Astrocyte of the spinal cord (primary cell): ENCODE results near the gene MYORG.

Experiments
- DNase-seq: peaks from one replicate; pipeline ENCODE4 v3.0.0; 2011; ENCODE audit warnings: low read depth, low spot score
- H3K4me3 ChIP-seq: 2 replicates; pipeline ENCODE4 v1.5.1; 2011; ENCODE audit warnings: low read depth, mild to moderate bottlenecking, low read length, moderate library complexity
- in situ Hi-C: cut with HindIII; loops from 2 replicates; pipeline ENCODE4 v1.10.0; 2017; ENCODE audit warnings: low sequenced_read_pairs
- TF ChIP-seq, protein P1 (sequence below): IDR thresholded peaks from 2 replicates; pipeline ENCODE4 v1.5.1; 2012; ENCODE audit warnings: low read depth, mild to moderate bottlenecking, low read length, inconsistent platforms

Gene MYORG

DNA sequence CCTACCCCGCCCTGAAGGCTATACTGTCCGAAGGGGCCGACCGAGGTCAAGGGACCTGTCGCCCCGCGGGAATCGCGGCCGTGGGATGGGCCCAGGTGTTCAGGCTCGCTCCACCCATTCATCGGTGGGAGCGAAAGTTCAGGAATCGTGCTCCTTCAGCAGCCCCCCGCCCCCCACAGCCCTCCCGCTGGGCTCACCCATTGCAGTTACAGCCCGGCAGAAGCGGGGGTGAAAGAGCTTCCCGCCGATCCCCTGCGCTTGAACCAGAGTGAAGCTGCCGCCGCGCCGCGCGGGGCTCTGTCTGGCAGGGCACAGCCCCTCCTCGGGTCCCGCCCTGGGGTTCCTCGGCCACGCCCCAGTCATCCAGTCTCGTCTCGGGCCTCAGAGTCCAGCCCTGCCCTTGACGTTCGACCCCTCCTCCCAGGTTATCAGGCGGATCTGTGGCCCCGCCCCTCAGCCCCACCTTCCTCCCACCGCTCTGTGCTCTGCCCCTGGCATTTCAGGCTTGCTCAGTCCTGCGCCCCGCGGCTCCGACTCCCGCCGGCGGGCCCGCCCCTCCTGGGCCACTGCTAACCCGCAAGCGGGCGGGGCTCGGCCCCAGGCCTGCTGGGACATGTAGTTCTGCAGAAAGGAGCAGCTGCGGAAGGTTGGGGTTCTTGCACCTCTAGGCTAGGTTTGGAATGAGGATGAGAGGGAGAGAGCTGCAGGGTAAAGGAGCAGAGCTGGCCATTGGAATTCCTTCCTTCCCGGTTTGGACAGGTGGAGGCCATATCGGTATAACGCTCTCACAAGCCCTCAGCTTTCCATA is at the start of gene MYORG:
Gene MYORG (minus strand): TSS at position 303 of the 808 bp plus-strand sequence. CDS start 3,955 bp downstream, outside the sequence.
- H3K4me3 ChIP-seq: peak within 1 kb of the TSS; percentile 67
- DNase-seq: peak; percentile 87
- TF ChIP-seq, protein P1, sequence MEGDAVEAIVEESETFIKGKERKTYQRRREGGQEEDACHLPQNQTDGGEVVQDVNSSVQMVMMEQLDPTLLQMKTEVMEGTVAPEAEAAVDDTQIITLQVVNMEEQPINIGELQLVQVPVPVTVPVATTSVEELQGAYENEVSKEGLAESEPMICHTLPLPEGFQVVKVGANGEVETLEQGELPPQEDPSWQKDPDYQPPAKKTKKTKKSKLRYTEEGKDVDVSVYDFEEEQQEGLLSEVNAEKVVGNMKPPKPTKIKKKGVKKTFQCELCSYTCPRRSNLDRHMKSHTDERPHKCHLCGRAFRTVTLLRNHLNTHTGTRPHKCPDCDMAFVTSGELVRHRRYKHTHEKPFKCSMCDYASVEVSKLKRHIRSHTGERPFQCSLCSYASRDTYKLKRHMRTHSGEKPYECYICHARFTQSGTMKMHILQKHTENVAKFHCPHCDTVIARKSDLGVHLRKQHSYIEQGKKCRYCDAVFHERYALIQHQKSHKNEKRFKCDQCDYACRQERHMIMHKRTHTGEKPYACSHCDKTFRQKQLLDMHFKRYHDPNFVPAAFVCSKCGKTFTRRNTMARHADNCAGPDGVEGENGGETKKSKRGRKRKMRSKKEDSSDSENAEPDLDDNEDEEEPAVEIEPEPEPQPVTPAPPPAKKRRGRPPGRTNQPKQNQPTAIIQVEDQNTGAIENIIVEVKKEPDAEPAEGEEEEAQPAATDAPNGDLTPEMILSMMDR: peak; percentile 0
- in situ Hi-C loops: no loop called here

DNA sequence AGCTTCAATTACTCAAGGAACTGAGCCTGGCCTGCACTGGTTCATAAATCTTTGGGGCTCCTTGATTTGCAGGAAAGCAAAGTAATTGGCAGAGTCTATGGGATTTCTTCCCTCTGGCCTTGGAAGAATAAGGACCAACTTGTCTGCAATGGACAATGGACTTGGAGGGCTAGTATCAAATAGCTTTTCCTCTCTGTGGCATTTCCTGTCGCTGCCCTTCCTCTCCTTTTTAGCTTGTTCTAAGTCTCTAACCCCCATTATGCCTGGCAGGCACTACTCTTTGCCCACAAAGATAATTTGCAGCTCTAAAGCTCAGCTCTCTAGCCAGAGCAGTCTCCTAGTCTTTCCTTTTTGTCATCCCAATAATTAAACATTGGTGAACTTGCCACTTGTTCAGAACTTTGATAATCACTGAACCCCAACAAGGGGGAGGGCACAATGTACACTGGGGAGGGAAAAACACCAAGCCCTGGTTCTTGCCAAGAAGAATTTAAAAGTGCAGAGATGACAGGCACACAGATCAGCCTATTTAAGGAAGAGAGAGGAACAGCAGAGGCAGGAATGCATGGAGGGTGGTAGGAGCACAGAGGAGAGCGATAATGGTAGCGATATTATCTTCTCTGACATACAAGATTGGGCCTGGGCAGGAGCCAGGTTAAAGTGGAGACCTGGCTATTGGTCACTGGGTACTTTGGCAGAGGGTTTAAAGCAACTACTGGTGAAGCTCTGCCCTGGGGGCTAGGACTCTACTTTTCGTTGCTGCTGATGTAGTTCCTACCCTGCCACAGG is 43.2 kb upstream of the MYORG start:
- DNase-seq: no peak
- TF ChIP-seq, protein P1: no peak
- in situ Hi-C loops: no loop called here
- no peak overlapping the region for H3K4me3 ChIP-seq

DNA sequence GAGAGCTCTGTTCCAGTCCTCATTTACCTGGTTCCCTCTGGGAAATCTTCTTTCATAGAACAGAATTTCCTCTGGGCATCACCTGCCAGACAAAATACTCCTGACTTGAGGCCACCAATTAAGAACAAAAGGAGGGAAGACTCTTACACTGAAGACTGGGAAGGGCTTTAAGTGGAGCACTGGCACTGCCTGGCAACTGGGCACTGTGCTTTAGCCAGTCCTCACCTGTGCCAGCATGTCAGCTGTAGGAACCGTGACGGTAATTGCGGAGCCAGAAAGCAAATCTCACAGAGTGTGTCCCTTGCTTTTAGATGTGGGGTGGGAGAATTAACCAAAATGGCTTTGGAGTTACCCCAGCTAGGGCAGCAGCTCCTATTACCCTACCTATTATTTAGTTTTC is 41.0 kb upstream of the MYORG start:
- no peak for DNase-seq
- TF ChIP-seq, protein P1: no peak
- H3K4me3 ChIP-seq: no peak overlapping the region
- in situ Hi-C loops: no loop called here

DNA sequence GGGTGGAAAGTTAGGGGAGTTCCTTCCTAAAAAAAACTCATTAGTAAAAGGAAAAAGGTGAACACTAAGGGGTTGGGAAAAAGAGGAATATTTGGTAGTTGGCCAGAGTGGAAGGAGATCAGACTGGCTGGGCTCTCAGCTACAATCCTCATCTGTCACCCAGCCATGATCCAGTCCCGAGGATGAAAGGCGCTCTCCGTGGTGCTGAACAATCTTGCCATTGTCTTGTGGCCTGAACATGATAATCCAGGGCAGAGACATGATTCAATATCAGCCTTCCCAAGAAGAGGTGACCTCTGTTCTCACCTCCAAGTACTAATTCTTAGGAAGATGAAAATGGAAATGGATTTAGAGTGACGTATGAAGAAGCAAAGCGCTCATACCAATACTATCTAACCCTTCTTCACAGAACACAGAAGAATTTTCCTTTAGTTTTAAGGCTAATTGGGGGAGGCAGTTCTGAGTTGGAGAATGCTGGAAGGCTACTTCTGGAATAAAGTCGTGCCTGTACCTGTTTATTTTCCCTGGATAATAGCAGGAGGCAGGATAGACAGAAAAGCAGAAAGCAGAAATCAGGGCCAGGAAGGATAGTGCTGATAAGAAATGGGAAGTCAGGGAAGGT is 36.6 kb upstream of the MYORG start:
- TF ChIP-seq, protein P1: no peak
- in situ Hi-C loops: no loop called here
- no peak overlapping the region for H3K4me3 ChIP-seq
- peak; percentile 36 for DNase-seq

DNA sequence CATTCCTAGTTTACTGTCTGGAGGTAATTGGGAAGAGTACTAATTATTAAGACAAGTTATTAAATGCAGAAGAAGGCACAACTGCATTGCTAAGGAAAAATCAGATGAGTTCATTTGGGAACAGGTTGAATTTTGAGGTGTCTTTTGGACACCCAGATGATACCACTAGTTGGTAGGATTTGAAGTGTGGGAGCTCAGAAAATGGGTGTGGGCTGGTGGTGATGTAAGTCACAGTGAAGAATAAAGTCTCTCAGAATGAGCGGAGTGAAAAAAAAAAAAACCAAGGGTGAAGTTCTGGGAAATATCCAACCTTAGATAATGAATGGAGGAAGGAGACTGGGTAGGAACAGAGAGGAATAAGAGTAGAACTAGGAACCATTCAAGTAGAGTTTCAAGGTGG is 35.6 kb upstream of the MYORG start:
- H3K4me3 ChIP-seq: no peak overlapping the region
- TF ChIP-seq, protein P1: no peak
- no peak for DNase-seq
- in situ Hi-C loops: no loop called here

DNA sequence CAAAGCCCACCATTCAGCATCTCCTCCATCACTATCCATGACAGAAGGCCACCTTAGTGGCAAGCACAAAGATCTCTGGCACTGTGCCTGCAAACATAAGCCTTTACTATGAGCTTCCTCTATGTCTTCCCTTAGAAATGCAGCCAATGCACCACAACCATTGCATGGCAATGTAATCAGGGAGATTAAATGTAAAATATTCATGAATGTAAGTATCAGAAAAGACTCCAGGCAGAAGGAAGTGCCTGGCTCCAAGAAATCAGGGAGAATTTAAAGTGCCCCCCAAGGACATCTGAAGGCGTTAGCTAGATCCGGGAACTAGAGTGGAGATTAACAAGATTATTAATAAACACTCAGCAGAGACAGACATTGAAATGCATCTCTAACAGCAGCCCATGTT is 32.5 kb upstream of the MYORG start:
- in situ Hi-C loops: no loop called here
- H3K4me3 ChIP-seq: no peak overlapping the region
- no peak for DNase-seq
- TF ChIP-seq, protein P1: no peak
